ENCODE data around the gene MYO9A.

MYO9A gene

GRCh38 chr15:71830981-71831380 lies 287.0 kb downstream of the MYO9A start:
- no peak for DNase-seq

- DNase-seq: no peak
Measured at GRCh38 chr15:71826196-71826595, 291.8 kb downstream of the MYO9A start.

- no peak for DNase-seq
Measured at GRCh38 chr15:71825021-71825730, 292.8 kb downstream of the MYO9A start.

GRCh38 chr15:71823801-71824200 lies 294.1 kb downstream of the MYO9A start:
- DNase-seq: no peak

GRCh38 chr15:71822890-71823630 lies 294.9 kb downstream of the MYO9A start:
- no peak for DNase-seq

- no peak for DNase-seq
Measured at GRCh38 chr15:71821547-71822129, 296.3 kb downstream of the MYO9A start.

GRCh38 chr15:71820127-71820526 lies 297.8 kb downstream of the MYO9A start:
- DNase-seq: no peak

GRCh38 chr15:71817351-71817750 lies 300.6 kb downstream of the MYO9A start:
- DNase-seq: no peak

GRCh38 chr15:71815301-71815700 lies 302.6 kb downstream of the MYO9A start:
- DNase-seq: no peak

- DNase-seq: no peak
Measured at GRCh38 chr15:71813723-71814470, 304.1 kb downstream of the MYO9A start.

- no peak for DNase-seq
Measured at GRCh38 chr15:71812966-71813722, 304.8 kb downstream of the MYO9A start.

GRCh38 chr15:71811752-71812735 lies 305.9 kb downstream of the MYO9A start:
- DNase-seq: no peak

- DNase-seq: no peak
Measured at GRCh38 chr15:71811036-71811736, 306.8 kb downstream of the MYO9A start.

- DNase-seq: no peak
Measured at GRCh38 chr15:71810256-71811035, 307.5 kb downstream of the MYO9A start, which contains the start of gene NR2E3. NR2E3 (plus strand) TSS chr15:71810554; CDS start chr15:71810744, 190 bp downstream.

GRCh38 chr15:71809346-71809745 lies 308.6 kb downstream of the MYO9A start:
- DNase-seq: no peak

GRCh38 chr15:71808311-71809020 lies 309.5 kb downstream of the MYO9A start:
- DNase-seq: no peak

GRCh38 chr15:71807691-71808091 lies 310.3 kb downstream of the MYO9A start:
- no peak for DNase-seq

GRCh38 chr15:71807125-71807629 lies 310.8 kb downstream of the MYO9A start:
- DNase-seq: no peak

- no peak for DNase-seq
Measured at GRCh38 chr15:71806452-71806931, 311.5 kb downstream of the MYO9A start.
